HT-29 (cell line): ENCODE data around the gene IFNLR1. TPM values are rescaled to one million over a fixed set of nuclear protein-coding genes. Genes with fewer than 3 reads are reported as not detected.

Source experiments
- DNase-seq: peaks from one replicate; pipeline ENCODE4 v3.0.0-alpha.2; 2015; ENCODE audit warnings: low spot score
- total RNA-seq: library from RNA; depleted of rRNA; stranded (reverse); fragments of >200 nt; shearing (Covaris generic); gene quantifications from 2 replicates; pipeline ENCODE4 v1.2.3, GENCODE V29; 2014

IFNLR1 gene
- total RNA-seq, 1 experiment from 2014 or later = 3.5 TPM

- DNase-seq = no peak
These were observed 8.7 kb downstream of the IFNLR1 start for GRCh38 chr1:24178407-24178806.

- no peak for DNase-seq
These were observed 9.9 kb downstream of the IFNLR1 start for GRCh38 chr1:24177161-24177560.

GRCh38 chr1:24175033-24175755, 11.9 kb downstream of the IFNLR1 start:
- DNase-seq = no peak

- no peak for DNase-seq
These were observed 13.2 kb downstream of the IFNLR1 start for GRCh38 chr1:24173638-24174575.

- DNase-seq = no peak
These were observed 14.5 kb downstream of the IFNLR1 start for GRCh38 chr1:24172598-24172997.

- DNase-seq = no peak
These were observed 17.8 kb downstream of the IFNLR1 start for GRCh38 chr1:24169286-24169685.

GRCh38 chr1:24168245-24168644, 18.8 kb downstream of the IFNLR1 start:
- no peak for DNase-seq

- no peak for DNase-seq
These were observed 20.1 kb downstream of the IFNLR1 start for GRCh38 chr1:24167008-24167407.

- no peak for DNase-seq
These were observed 21.6 kb downstream of the IFNLR1 start for GRCh38 chr1:24165500-24165899.

GRCh38 chr1:24164004-24164403, 23.1 kb downstream of the IFNLR1 start:
- no peak for DNase-seq

- no peak for DNase-seq
These were observed 24.9 kb downstream of the IFNLR1 start for GRCh38 chr1:24162201-24162600.

GRCh38 chr1:24161270-24161669, 25.8 kb downstream of the IFNLR1 start:
- no peak for DNase-seq

GRCh38 chr1:24159366-24159765, 27.7 kb downstream of the IFNLR1 start:
- DNase-seq = no peak

GRCh38 chr1:24157918-24158481, 29.1 kb downstream of the IFNLR1 start:
- peak; percentile 40 for DNase-seq

- DNase-seq = no peak
These were observed 30.4 kb downstream of the IFNLR1 start for GRCh38 chr1:24156542-24157260.

GRCh38 chr1:24155011-24155782, 31.9 kb downstream of the IFNLR1 start:
- DNase-seq = no peak

- DNase-seq = no peak
These were observed 32.9 kb downstream of the IFNLR1 start for GRCh38 chr1:24154215-24154614.

- DNase-seq = no peak
These were observed 34.2 kb downstream of the IFNLR1 start for GRCh38 chr1:24152631-24153494.

- peak; percentile 61 for DNase-seq
These were observed 35.9 kb downstream of the IFNLR1 start for GRCh38 chr1:24151175-24151533.
